ENCODE data around the gene CEP104.

Gene CEP104

DNA sequence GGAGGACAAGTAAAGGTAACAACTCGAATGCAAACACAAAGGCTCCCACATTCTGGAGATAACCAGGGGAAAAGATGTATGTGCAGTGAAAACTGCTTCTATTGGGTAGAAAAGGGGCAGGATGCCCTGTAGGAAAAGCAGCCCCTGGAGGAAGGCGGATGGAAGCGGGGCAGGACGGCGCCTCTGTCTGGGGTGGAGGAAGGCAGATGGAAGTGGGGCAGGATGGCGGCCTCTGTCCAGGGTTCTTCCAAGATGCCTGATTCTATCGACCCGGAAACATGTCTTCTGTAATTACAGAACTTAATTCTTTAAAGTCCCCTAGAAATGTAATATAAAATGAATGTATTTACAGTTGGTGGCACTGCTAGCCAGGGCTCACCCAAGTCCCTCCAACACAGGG, 36.7 kb downstream of the CEP104 start:
- H3K9me2 ChIP-seq (replicated peaks; ENCODE audit: control insufficient read depth, low read length) = no peaks in the 10 kb centered on the region
- no peaks in the 10 kb centered on the region for H3K79me2 ChIP-seq (ENCODE audit: control insufficient read depth, low read length)
- no peak overlapping the region for H3K4me2 ChIP-seq (ENCODE audit: low read length)
- TF ChIP-seq, protein P1, sequence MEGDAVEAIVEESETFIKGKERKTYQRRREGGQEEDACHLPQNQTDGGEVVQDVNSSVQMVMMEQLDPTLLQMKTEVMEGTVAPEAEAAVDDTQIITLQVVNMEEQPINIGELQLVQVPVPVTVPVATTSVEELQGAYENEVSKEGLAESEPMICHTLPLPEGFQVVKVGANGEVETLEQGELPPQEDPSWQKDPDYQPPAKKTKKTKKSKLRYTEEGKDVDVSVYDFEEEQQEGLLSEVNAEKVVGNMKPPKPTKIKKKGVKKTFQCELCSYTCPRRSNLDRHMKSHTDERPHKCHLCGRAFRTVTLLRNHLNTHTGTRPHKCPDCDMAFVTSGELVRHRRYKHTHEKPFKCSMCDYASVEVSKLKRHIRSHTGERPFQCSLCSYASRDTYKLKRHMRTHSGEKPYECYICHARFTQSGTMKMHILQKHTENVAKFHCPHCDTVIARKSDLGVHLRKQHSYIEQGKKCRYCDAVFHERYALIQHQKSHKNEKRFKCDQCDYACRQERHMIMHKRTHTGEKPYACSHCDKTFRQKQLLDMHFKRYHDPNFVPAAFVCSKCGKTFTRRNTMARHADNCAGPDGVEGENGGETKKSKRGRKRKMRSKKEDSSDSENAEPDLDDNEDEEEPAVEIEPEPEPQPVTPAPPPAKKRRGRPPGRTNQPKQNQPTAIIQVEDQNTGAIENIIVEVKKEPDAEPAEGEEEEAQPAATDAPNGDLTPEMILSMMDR (IDR thresholded peaks at IDR 0.05; ENCODE audit: low read depth, low read length, poor library complexity, severe bottlenecking) = no peak
- no peak for TF ChIP-seq EZH2phosphoT487 (IDR thresholded peaks at IDR 0.05; ENCODE audit: borderline replicate concordance, low read length)
- no peak overlapping the region for H3K4me3 ChIP-seq (ENCODE audit: low read length)
- no peaks in the 10 kb centered on the region for H3K4me1 ChIP-seq (ENCODE audit: control insufficient read depth, low read length)
- H3K9me3 ChIP-seq (ENCODE audit: control insufficient read depth, insufficient read depth, low read length) = no peaks in the 10 kb centered on the region
- no peak overlapping the region for H3K27ac ChIP-seq (ENCODE audit: low read depth, low read length)
- H3K36me3 ChIP-seq (ENCODE audit: control insufficient read depth, low read length) = peaks cover 35% of the 10 kb centered on the region
- no peaks in the 10 kb centered on the region for H4K20me1 ChIP-seq (ENCODE audit: control insufficient read depth, insufficient read depth, low read depth, low read length)
- H3F3A ChIP-seq (ENCODE audit: control insufficient read depth, insufficient read depth) = no peaks in the 10 kb centered on the region
- no peaks in the 10 kb centered on the region for H3K27me3 ChIP-seq (ENCODE audit: control insufficient read depth, low read length)

DNA sequence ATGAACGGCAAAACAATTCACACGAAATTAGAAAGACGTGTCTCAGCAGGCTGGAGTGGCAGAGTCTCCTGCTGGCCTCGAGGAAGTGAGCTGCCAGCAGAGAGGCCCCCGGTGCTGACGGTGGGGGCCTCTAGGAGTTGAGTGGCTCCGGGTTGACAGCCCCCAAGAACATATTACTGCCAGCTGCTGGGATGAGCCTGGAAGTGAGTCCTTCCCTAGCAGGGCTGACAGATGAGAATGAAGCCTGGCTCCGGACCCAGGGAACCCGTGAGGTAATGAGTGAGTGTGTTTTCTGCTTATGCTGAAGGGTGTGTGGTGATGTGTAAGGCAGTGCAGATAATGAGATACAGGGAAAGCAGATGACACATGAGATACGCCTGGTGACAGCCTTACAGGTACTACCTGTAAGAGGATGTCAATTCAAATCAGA, 37.2 kb downstream of the CEP104 start:
- no peaks in the 10 kb centered on the region for H3F3A ChIP-seq (ENCODE audit: control insufficient read depth, insufficient read depth)
- no peaks in the 10 kb centered on the region for H3K4me1 ChIP-seq (ENCODE audit: control insufficient read depth, low read length)
- no peak for TF ChIP-seq EZH2phosphoT487 (IDR thresholded peaks at IDR 0.05; ENCODE audit: borderline replicate concordance, low read length)
- TF ChIP-seq, protein P1 (IDR thresholded peaks at IDR 0.05; ENCODE audit: low read depth, low read length, poor library complexity, severe bottlenecking) = no peak
- H3K27me3 ChIP-seq (ENCODE audit: control insufficient read depth, low read length) = no peaks in the 10 kb centered on the region
- H4K20me1 ChIP-seq (ENCODE audit: control insufficient read depth, insufficient read depth, low read depth, low read length) = no peaks in the 10 kb centered on the region
- no peaks in the 10 kb centered on the region for H3K9me3 ChIP-seq (ENCODE audit: control insufficient read depth, insufficient read depth, low read length)
- H3K27ac ChIP-seq (ENCODE audit: low read depth, low read length) = no peak overlapping the region
- no peak overlapping the region for H3K4me3 ChIP-seq (ENCODE audit: low read length)
- no peaks in the 10 kb centered on the region for H3K79me2 ChIP-seq (ENCODE audit: control insufficient read depth, low read length)
- no peaks in the 10 kb centered on the region for H3K9me2 ChIP-seq (replicated peaks; ENCODE audit: control insufficient read depth, low read length)
- peaks cover 37% of the 10 kb centered on the region for H3K36me3 ChIP-seq (ENCODE audit: control insufficient read depth, low read length)
- H3K4me2 ChIP-seq (ENCODE audit: low read length) = no peak overlapping the region

DNA sequence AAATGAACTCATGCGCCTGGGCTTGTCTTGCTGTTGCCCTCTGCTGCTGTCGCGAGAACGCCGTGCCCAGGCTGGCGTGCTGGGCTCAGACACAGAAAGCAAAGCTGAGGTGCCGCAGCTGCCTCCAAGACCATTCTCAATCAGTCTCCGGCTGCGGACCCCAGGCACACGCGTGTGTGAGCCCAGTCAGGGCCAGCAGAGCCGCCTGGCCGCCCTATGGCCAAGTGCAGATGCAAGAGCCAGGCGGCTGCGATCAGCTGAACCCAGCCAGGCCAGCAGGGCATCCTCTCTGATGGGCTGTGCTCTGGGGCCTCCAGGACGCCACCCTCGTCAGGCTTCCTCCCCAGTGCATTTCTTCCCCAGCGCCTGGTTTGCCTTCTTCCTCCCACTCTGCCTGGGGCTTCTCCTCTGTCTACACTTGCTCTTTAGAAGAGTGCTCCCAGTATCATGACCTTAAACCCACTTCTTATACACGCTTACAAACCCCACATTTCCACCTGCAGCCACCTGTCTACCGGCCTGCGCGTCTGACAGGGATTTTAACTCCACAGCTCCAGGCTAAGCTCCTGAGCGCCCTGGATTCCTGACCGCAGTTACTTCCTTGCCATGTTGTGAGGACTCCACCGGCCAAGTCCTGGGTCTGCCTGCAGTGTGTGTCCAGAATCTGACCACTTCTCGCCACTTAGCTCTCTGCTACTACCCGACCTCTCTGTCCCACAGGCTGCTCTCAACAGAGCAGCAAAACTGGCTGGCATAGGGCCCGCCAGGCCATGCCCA, 39.0 kb downstream of the CEP104 start:
- H3K4me2 ChIP-seq (ENCODE audit: low read length) = no peak overlapping the region
- no peaks in the 10 kb centered on the region for H3K4me1 ChIP-seq (ENCODE audit: control insufficient read depth, low read length)
- no peak overlapping the region for H3K4me3 ChIP-seq (ENCODE audit: low read length)
- H3K27ac ChIP-seq (ENCODE audit: low read depth, low read length) = no peak overlapping the region
- no peaks in the 10 kb centered on the region for H3F3A ChIP-seq (ENCODE audit: control insufficient read depth, insufficient read depth)
- no peak for TF ChIP-seq EZH2phosphoT487 (IDR thresholded peaks at IDR 0.05; ENCODE audit: borderline replicate concordance, low read length)
- TF ChIP-seq, protein P1 (IDR thresholded peaks at IDR 0.05; ENCODE audit: low read depth, low read length, poor library complexity, severe bottlenecking) = no peak
- no peaks in the 10 kb centered on the region for H4K20me1 ChIP-seq (ENCODE audit: control insufficient read depth, insufficient read depth, low read depth, low read length)
- no peaks in the 10 kb centered on the region for H3K27me3 ChIP-seq (ENCODE audit: control insufficient read depth, low read length)
- H3K9me3 ChIP-seq (ENCODE audit: control insufficient read depth, insufficient read depth, low read length) = no peaks in the 10 kb centered on the region
- H3K36me3 ChIP-seq (ENCODE audit: control insufficient read depth, low read length) = peaks cover 32% of the 10 kb centered on the region
- no peaks in the 10 kb centered on the region for H3K79me2 ChIP-seq (ENCODE audit: control insufficient read depth, low read length)
- H3K9me2 ChIP-seq (replicated peaks; ENCODE audit: control insufficient read depth, low read length) = no peaks in the 10 kb centered on the region

All from DOHH2 (cell line).